Neural cell (in vitro differentiated cells): ENCODE results near the gene APLNR. TPM values are rescaled to one million over a fixed set of nuclear protein-coding genes. Genes with fewer than 3 reads are reported as not detected.
"Not testable (repeated sequence)": the region's sequence is repeated elsewhere in the genome, so short reads cannot be mapped to it uniquely, and the experiment has no call there.

ENCODE experiments used
- H2AFZ ChIP-seq: fragments of 200-600, 300-800 bp; sonication (generic), shearing (Covaris generic); 2 replicates; pipeline ENCODE4 v1.6.0; 2014; ENCODE audit warnings: low read depth, mild to moderate bottlenecking, antibody characterized with exemption, low read length, moderate library complexity
- H3F3A ChIP-seq: fragments of 200-600 bp; shearing (Covaris generic); 2 replicates; pipeline ENCODE4 v1.6.1; 2016; ENCODE audit warnings: mild to moderate bottlenecking, moderate library complexity, mixed read lengths, antibody characterized with exemption, low read length; ENCODE audit not compliant: insufficient read depth, poor library complexity, severe bottlenecking
- H3K27ac ChIP-seq: fragments of 200-600, 300-800 bp; sonication (generic), shearing (Covaris generic); 2 replicates; pipeline ENCODE4 v1.5.1; 2014; ENCODE audit warnings: mild to moderate bottlenecking, low read length, moderate library complexity
- H3K27me3 ChIP-seq: fragments of 300-800, 200-600 bp; sonication (generic), shearing (Covaris generic); 2 replicates; pipeline ENCODE4 v1.6.0; 2014; ENCODE audit warnings: mild to moderate bottlenecking, low read depth, low read length, moderate library complexity; ENCODE audit not compliant: insufficient read depth
- H3K36me3 ChIP-seq: fragments of 300-800, 200-600 bp; sonication (generic), shearing (Covaris generic); 2 replicates; pipeline ENCODE4 v1.5.1; 2014; ENCODE audit warnings: mild to moderate bottlenecking, antibody characterized with exemption, low read length, moderate library complexity; ENCODE audit not compliant: insufficient read depth
- H3K4me2 ChIP-seq: fragments of 300-800, 200-600 bp; sonication (generic), shearing (Covaris generic); 2 replicates; pipeline ENCODE4 v1.6.0; 2014; ENCODE audit warnings: mild to moderate bottlenecking, low read length
- H3K4me3 ChIP-seq: fragments of 300-800, 200-600 bp; sonication (generic), shearing (Covaris generic); 2 replicates; pipeline ENCODE4 v1.5.1; 2014; ENCODE audit warnings: mild to moderate bottlenecking, low read length, moderate library complexity
- H3K79me2 ChIP-seq: fragments of 200-600 bp; shearing (Covaris generic); replicated peaks from 2 replicates; pipeline ENCODE4 v1.6.0; 2014; ENCODE audit warnings: mild to moderate bottlenecking, low read length, moderate library complexity; ENCODE audit not compliant: insufficient read depth
- H3K9ac ChIP-seq: fragments of 300-800, 200-600 bp; sonication (generic), shearing (Covaris generic); 2 replicates; pipeline ENCODE4 v1.6.1; 2016; ENCODE audit warnings: mild to moderate bottlenecking, low read length, mixed read lengths
- H3K9me2 ChIP-seq: fragments of 200-600 bp; shearing (Covaris generic); 2 replicates; pipeline ENCODE4 v1.6.1; 2016; ENCODE audit warnings: mild to moderate bottlenecking, low read length, mixed read lengths; ENCODE audit not compliant: insufficient read depth
- H3K9me3 ChIP-seq: fragments of 200-600, 300-800 bp; sonication (generic), shearing (Covaris generic); 2 replicates; pipeline ENCODE4 v1.6.1; 2016; ENCODE audit warnings: mild to moderate bottlenecking, mixed run types, low read length, moderate library complexity, mixed read lengths
- H4K20me1 ChIP-seq: fragments of 200-600 bp; shearing (Covaris generic); 2 replicates; pipeline ENCODE4 v1.6.1; 2016; ENCODE audit warnings: mild to moderate bottlenecking, mixed run types; ENCODE audit not compliant: insufficient read depth
- EP300 ChIP-seq: fragments of 450-650 bp; conservative IDR thresholded peaks from 2 replicates; pipeline ENCODE4 v1.6.1; 2014; ENCODE audit warnings: antibody characterized with exemption, mild to moderate bottlenecking, moderate library complexity; ENCODE audit not compliant: poor library complexity, severe bottlenecking
- EZH2 ChIP-seq: fragments of 200-600, 300-800 bp; shearing (Covaris generic), sonication (generic); IDR thresholded peaks from 2 replicates; pipeline ENCODE4 v1.6.1; 2014; ENCODE audit warnings: antibody characterized with exemption, low read length, borderline replicate concordance, mild to moderate bottlenecking; ENCODE audit not compliant: insufficient read depth, poor library complexity, severe bottlenecking
- MXI1 ChIP-seq: fragments of 450-650 bp; conservative IDR thresholded peaks from 2 replicates; pipeline ENCODE4 v1.6.1; 2014; ENCODE audit warnings: antibody characterized with exemption, mild to moderate bottlenecking; ENCODE audit not compliant: poor library complexity, severe bottlenecking
- POLR2AphosphoS5 ChIP-seq: IDR thresholded peaks from 2 replicates; pipeline ENCODE4 v1.6.1; 2012
- RAD21 ChIP-seq: fragments of 450-650 bp; conservative IDR thresholded peaks from 2 replicates; pipeline ENCODE4 v1.6.1; 2014; ENCODE audit warnings: antibody characterized with exemption, mild to moderate bottlenecking, moderate library complexity
- REST ChIP-seq: IDR thresholded peaks from 2 replicates; pipeline ENCODE4 v1.6.1; 2012; ENCODE audit warnings: borderline replicate concordance
- SMC3 ChIP-seq: fragments of 450-650 bp; conservative IDR thresholded peaks from 2 replicates; pipeline ENCODE4 v1.6.1; 2014; ENCODE audit warnings: antibody characterized with exemption, mild to moderate bottlenecking, moderate library complexity; ENCODE audit not compliant: poor library complexity
- polyA minus RNA-seq: library from RNA; depleted of rRNA, polyadenylated mRNA; stranded (reverse); fragments of >200 nt; gene quantifications from 2 replicates; pipeline ENCODE4 v1.2.3, GENCODE V29; 2014
- polyA plus RNA-seq: library from polyadenylated mRNA; depleted of rRNA; stranded (reverse); fragments of >200 nt; gene quantifications from 2 replicates; pipeline ENCODE4 v1.2.3, GENCODE V29; 2014

The APLNR gene
- polyA plus RNA-seq (not detected in 2 replicates), polyA minus RNA-seq (not detected in 2 replicates)

GRCh38 chr11:57237204-57237681 lies at the start of gene APLNR:
Gene APLNR (minus strand): TSS chr11:57237250. CDS start chr11:57237004, 246 bp downstream.
- TF ChIP-seq EP300 (no peak), EZH2 (no peak), SMC3 (no peak), POLR2AphosphoS5 (no peak), RAD21 (no peak)
- H3K79me2 ChIP-seq: no peaks in the 10 kb centered on the region
- no peaks in the 10 kb centered on the region for H4K20me1 ChIP-seq
- H3K4me2 ChIP-seq: no peak within 1 kb of the TSS
- H3K27ac ChIP-seq: no peak within 1 kb of the TSS
- H3K9me3 ChIP-seq: no peaks in the 10 kb centered on the region
- H3K4me3 ChIP-seq: no peak within 1 kb of the TSS
- no peak within 1 kb of the TSS for H3K9ac ChIP-seq
- no peak within 1 kb of the TSS for H2AFZ ChIP-seq
- no peaks in the 10 kb centered on the region for H3K9me2 ChIP-seq
- no peaks in the 10 kb centered on the region for H3K36me3 ChIP-seq
- no peaks in the 10 kb centered on the region for H3K27me3 ChIP-seq
- no peaks in the 10 kb centered on the region for H3F3A ChIP-seq

GRCh38 chr11:57283231-57283990 lies 46.4 kb upstream of the APLNR start:
- no peaks in the 10 kb centered on the region for H3K9me3 ChIP-seq
- no peak overlapping the region for H3K4me2 ChIP-seq
- H2AFZ ChIP-seq: no peak overlapping the region
- H3K9me2 ChIP-seq: no peaks in the 10 kb centered on the region
- TF ChIP-seq MXI1: no peak
- no peak for TF ChIP-seq REST
- no peaks in the 10 kb centered on the region for H3K36me3 ChIP-seq
- H3K4me3 ChIP-seq: no peak overlapping the region
- no peak overlapping the region for H3K27ac ChIP-seq
- no peaks in the 10 kb centered on the region for H3K27me3 ChIP-seq
- no peaks in the 10 kb centered on the region for H3K79me2 ChIP-seq
- H3F3A ChIP-seq: no peaks in the 10 kb centered on the region
- H4K20me1 ChIP-seq: no peaks in the 10 kb centered on the region
- no peak overlapping the region for H3K9ac ChIP-seq

GRCh38 chr11:57281546-57281945 lies 44.5 kb upstream of the APLNR start:
- not testable (repeated sequence) for H3K9ac ChIP-seq, H3F3A ChIP-seq, H3K4me2 ChIP-seq, H3K9me3 ChIP-seq, H4K20me1 ChIP-seq, H3K9me2 ChIP-seq, H3K27me3 ChIP-seq, H3K36me3 ChIP-seq, H2AFZ ChIP-seq, H3K79me2 ChIP-seq, H3K4me3 ChIP-seq, H3K27ac ChIP-seq
